Ishikawa (cell line): ENCODE data around the gene TXNDC11.

ENCODE experiments used
- CEBPB ChIP-seq: IDR thresholded peaks from 2 replicates; pipeline ENCODE4 v1.6.1; 2012
- CREB1 ChIP-seq: IDR thresholded peaks from 2 replicates; pipeline ENCODE4 v1.6.1; 2012; ENCODE audit warnings: low read depth
- EGR1 ChIP-seq: IDR thresholded peaks from 2 replicates; pipeline ENCODE4 v1.6.1; 2012
- EP300 ChIP-seq: IDR thresholded peaks from 2 replicates; pipeline ENCODE4 v1.6.1; 2012; ENCODE audit warnings: borderline replicate concordance
- FOXM1 ChIP-seq: IDR thresholded peaks from 2 replicates; pipeline ENCODE4 v1.6.1; 2012; ENCODE audit warnings: low read depth, borderline replicate concordance
- NFIC ChIP-seq: IDR thresholded peaks from 2 replicates; pipeline ENCODE4 v1.6.1; 2012
- RAD21 ChIP-seq: IDR thresholded peaks from 2 replicates; pipeline ENCODE4 v1.6.1; 2012; ENCODE audit warnings: low read depth
- TAF1 ChIP-seq: IDR thresholded peaks from 2 replicates; pipeline ENCODE4 v1.6.1; 2012; ENCODE audit warnings: low read depth, mild to moderate bottlenecking
- TCF12 ChIP-seq: IDR thresholded peaks from 2 replicates; pipeline ENCODE4 v1.6.1; 2012; ENCODE audit warnings: low read depth
- TEAD4 ChIP-seq: IDR thresholded peaks from 2 replicates; pipeline ENCODE4 v1.6.1; 2012
- YY1 ChIP-seq: IDR thresholded peaks from 2 replicates; pipeline ENCODE4 v1.6.1; 2012; ENCODE audit warnings: low read depth
- ZBTB7A ChIP-seq: IDR thresholded peaks from 2 replicates; pipeline ENCODE4 v1.6.1; 2012; ENCODE audit warnings: low read depth
- TF ChIP-seq, protein P1 (sequence below): IDR thresholded peaks from 2 replicates; pipeline ENCODE4 v1.6.1; 2012
- TF ChIP-seq, protein P2 (sequence below): IDR thresholded peaks from 2 replicates; pipeline ENCODE4 v1.6.1; 2012; ENCODE audit warnings: low read depth, mild to moderate bottlenecking
- TF ChIP-seq, protein P3 (sequence below): IDR thresholded peaks from 2 replicates; pipeline ENCODE4 v1.6.1; 2012

TXNDC11 gene

DNA sequence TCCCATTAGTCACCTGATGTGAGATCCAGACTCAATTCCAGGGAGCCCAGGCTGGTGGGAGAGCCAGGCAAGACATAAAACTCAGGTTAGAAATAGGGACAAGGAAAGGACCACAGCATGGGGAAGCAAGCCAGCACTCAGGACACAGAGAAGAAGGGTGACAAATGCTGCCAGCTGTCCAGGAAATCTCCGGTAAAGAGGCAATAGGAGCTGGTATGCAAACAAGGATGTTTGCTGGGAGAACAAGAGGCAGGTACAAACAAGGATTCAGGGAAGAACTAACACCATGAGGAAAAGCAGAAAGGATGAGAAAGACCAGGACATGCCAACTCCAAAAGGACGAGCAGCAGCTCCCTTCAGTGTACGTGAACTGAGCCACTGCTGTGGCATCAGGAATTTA is 10.2 kb upstream of the TXNDC11 start:
- TF ChIP-seq EP300 = no peak
- no peak for TF ChIP-seq TAF1
- TF ChIP-seq FOXM1 = no peak
- no peak for TF ChIP-seq YY1
- no peak for TF ChIP-seq RAD21
- TF ChIP-seq ZBTB7A = no peak
- TF ChIP-seq, protein P1, sequence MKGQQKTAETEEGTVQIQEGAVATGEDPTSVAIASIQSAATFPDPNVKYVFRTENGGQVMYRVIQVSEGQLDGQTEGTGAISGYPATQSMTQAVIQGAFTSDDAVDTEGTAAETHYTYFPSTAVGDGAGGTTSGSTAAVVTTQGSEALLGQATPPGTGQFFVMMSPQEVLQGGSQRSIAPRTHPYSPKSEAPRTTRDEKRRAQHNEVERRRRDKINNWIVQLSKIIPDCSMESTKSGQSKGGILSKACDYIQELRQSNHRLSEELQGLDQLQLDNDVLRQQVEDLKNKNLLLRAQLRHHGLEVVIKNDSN = no peak
- TF ChIP-seq NFIC = no peak
- TF ChIP-seq, protein P2, sequence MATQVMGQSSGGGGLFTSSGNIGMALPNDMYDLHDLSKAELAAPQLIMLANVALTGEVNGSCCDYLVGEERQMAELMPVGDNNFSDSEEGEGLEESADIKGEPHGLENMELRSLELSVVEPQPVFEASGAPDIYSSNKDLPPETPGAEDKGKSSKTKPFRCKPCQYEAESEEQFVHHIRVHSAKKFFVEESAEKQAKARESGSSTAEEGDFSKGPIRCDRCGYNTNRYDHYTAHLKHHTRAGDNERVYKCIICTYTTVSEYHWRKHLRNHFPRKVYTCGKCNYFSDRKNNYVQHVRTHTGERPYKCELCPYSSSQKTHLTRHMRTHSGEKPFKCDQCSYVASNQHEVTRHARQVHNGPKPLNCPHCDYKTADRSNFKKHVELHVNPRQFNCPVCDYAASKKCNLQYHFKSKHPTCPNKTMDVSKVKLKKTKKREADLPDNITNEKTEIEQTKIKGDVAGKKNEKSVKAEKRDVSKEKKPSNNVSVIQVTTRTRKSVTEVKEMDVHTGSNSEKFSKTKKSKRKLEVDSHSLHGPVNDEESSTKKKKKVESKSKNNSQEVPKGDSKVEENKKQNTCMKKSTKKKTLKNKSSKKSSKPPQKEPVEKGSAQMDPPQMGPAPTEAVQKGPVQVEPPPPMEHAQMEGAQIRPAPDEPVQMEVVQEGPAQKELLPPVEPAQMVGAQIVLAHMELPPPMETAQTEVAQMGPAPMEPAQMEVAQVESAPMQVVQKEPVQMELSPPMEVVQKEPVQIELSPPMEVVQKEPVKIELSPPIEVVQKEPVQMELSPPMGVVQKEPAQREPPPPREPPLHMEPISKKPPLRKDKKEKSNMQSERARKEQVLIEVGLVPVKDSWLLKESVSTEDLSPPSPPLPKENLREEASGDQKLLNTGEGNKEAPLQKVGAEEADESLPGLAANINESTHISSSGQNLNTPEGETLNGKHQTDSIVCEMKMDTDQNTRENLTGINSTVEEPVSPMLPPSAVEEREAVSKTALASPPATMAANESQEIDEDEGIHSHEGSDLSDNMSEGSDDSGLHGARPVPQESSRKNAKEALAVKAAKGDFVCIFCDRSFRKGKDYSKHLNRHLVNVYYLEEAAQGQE = no peak
- TF ChIP-seq CEBPB = no peak

DNA sequence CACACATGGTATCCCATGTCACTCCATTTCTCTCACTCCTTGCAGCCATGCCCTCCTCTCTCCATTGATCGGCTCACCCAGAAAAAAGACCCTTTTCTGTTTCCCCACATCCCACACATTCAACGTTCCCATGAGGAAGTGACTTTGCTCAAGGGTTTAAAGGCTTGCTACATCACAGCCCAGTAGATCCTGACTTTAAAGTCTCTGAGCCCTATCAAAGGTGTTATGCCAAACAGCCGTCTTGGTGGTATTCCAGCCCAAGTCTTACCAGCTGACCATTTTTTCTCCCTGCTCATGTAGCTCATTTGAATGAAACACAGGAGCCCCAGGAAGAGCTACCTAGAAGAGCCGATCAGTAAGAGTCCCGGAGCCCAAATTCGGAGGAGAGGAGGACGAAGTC is 7.4 kb upstream of the TXNDC11 start:
- TF ChIP-seq ZBTB7A = no peak
- no peak for TF ChIP-seq TAF1

DNA sequence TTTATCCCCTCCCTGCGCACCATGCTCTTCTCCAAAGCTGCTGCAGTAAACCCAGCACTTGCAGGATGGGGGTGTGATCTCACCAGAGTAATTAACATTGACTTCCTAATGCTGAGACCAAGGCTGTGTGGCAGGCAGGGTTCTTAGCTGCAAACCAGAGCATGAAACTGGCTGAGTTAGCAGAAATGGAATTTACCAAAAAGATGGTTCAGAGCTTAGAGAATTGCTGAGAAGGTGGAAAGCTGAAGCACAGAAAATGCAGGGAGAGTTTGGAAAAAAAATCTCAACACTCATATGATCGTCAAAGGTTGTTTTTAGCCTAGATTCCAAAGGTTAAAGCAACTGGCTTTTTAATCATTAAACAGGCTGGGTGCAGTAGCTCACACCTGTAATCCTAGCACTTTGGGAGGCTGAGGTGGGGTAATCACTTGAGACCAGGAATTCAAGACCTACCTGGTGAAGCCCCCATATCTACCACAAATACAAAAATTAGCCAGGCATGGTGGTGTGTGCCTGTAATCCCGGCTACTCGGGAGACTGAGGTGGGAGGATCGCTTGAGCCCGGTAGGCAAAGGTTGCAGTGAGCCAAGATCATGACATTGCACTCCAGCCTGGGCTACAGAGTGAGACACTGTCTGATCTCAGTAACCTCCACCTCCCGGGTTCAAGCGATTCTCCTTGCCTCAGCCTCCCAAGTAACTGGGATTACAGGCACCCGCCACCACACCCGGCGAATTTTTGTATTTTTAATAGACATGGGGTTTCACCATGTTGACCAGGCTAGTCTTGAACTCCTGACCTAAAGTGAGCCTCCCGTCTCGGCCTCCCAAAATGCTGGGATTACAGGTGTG is 6.0 kb upstream of the TXNDC11 start:
- TF ChIP-seq NFIC = no peak
- no peak for TF ChIP-seq ZBTB7A
- no peak for TF ChIP-seq FOXM1
- TF ChIP-seq, protein P3, sequence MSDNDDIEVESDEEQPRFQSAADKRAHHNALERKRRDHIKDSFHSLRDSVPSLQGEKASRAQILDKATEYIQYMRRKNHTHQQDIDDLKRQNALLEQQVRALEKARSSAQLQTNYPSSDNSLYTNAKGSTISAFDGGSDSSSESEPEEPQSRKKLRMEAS = no peak
- no peak for TF ChIP-seq TEAD4
- TF ChIP-seq RAD21 = no peak
- TF ChIP-seq, protein P1 = no peak
- TF ChIP-seq CEBPB = no peak
- no peak for TF ChIP-seq EP300
- TF ChIP-seq EGR1 = no peak
- TF ChIP-seq YY1 = no peak
- TF ChIP-seq TCF12 = no peak
- TF ChIP-seq CREB1 = no peak
- TF ChIP-seq TAF1 = no peak
- TF ChIP-seq, protein P2 = no peak

DNA sequence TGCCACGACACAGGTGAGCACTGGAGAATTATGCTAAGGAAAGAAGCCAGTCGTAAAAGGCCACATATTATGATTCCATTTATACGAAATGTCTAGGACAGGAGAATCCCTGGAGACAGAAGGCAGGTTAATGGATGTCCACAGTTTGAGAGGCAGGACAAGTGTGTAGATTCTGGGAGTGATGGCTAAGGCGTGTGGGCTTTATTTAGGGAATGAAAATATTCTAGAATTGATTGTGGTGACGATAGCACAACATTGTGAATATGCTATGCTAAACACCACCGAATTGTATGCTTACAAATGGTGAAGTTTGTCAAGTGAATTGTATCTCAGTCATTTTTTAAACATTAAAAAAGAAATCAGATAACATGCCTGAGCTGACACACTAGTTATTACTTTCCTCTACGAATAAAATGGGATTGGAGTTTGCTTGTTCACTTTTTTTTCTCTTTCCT is 5.3 kb upstream of the TXNDC11 start:
- no peak for TF ChIP-seq YY1
- TF ChIP-seq TAF1 = no peak
- TF ChIP-seq TEAD4 = no peak
- no peak for TF ChIP-seq RAD21
- TF ChIP-seq TCF12 = no peak
- TF ChIP-seq NFIC = no peak
- TF ChIP-seq EGR1 = no peak
- TF ChIP-seq ZBTB7A = no peak
- TF ChIP-seq FOXM1 = no peak

DNA sequence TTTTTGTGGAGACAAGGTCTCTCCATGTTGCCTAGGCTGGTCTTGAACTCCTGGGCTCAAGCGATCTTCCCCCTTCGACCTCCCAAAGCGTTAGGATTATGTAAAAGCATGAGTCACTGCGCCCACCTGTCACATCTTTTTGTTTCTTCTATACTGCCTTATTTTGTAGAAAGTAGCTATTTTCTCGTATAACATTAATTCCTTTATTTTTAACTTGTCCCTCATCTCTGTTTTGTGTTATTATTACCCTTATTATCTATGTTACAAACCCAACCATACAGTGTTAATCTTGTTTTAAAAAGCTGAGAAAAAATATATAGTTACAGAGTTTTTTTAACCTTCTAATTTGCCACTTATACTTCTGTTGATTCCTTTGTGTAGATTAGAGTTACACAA is 1.4 kb upstream of the TXNDC11 start:
- no peak for TF ChIP-seq EGR1
- TF ChIP-seq NFIC = no peak
- TF ChIP-seq, protein P2 = no peak
- TF ChIP-seq CREB1 = no peak
- TF ChIP-seq TEAD4 = no peak
- TF ChIP-seq, protein P3 = no peak
- TF ChIP-seq ZBTB7A = no peak
- TF ChIP-seq EP300 = no peak
- no peak for TF ChIP-seq CEBPB
- TF ChIP-seq RAD21 = no peak
- no peak for TF ChIP-seq TCF12
- no peak for TF ChIP-seq YY1
- no peak for TF ChIP-seq TAF1
- TF ChIP-seq FOXM1 = no peak
- TF ChIP-seq, protein P1 = no peak
